Effector memory CD4-positive, alpha-beta T cell (primary cell): Measurements from ENCODE around the gene KTN1.

Source experiments
- DNase-seq, 3 donors: peaks; one replicate each; pipeline ENCODE4 v3.0.0-alpha.2; 2020
- H3K27ac ChIP-seq: 2 replicates; pipeline ENCODE4 v1.7.0; 2013; ENCODE audit warnings: mild to moderate bottlenecking, low read length, moderate library complexity; ENCODE audit not compliant: insufficient read depth, poor library complexity, severe bottlenecking
- H3K27me3 ChIP-seq: replicated peaks from 2 replicates; pipeline ENCODE4 v1.7.0; 2013; ENCODE audit warnings: mild to moderate bottlenecking, low read length; ENCODE audit not compliant: insufficient read depth, control insufficient read depth, poor library complexity, severe bottlenecking
- H3K36me3 ChIP-seq: 2 replicates; pipeline ENCODE4 v1.7.0; 2013; ENCODE audit warnings: mild to moderate bottlenecking, low read length, moderate library complexity; ENCODE audit not compliant: control insufficient read depth, insufficient read depth
- H3K4me1 ChIP-seq: 2 replicates; pipeline ENCODE4 v1.7.0; 2013; ENCODE audit warnings: low read length, mild to moderate bottlenecking; ENCODE audit not compliant: control insufficient read depth, insufficient read depth, poor library complexity, severe bottlenecking
- H3K4me3 ChIP-seq: 2 replicates; pipeline ENCODE4 v1.7.0; 2013; ENCODE audit warnings: low read length, low read depth, mild to moderate bottlenecking; ENCODE audit not compliant: insufficient read depth, poor library complexity, severe bottlenecking
- H3K9me3 ChIP-seq: 2 replicates; pipeline ENCODE4 v1.7.0; 2013; ENCODE audit warnings: mild to moderate bottlenecking, low read length, moderate library complexity; ENCODE audit not compliant: control insufficient read depth

KTN1 gene

GRCh38 chr14:55661029-55661428, 81.0 kb downstream of the KTN1 start:
- Histone ChIP-seq H3K36me3 (peaks cover 20% of the 10 kb centered on the region), H3K4me3 (no peak overlapping the region), H3K27ac (no peak overlapping the region), H3K27me3 (no peaks in the 10 kb centered on the region), H3K4me1 (no peaks in the 10 kb centered on the region), H3K9me3 (no peaks in the 10 kb centered on the region)
- no peak for DNase-seq

- Histone ChIP-seq H3K4me3 (no peak overlapping the region), H3K36me3 (peaks cover 10% of the 10 kb centered on the region), H3K4me1 (no peaks in the 10 kb centered on the region), H3K9me3 (no peaks in the 10 kb centered on the region), H3K27ac (no peak overlapping the region), H3K27me3 (no peaks in the 10 kb centered on the region)
- DNase-seq, result no peak
Measured at GRCh38 chr14:55662752-55663151, 82.7 kb downstream of the KTN1 start.

- H3K36me3 ChIP-seq, result peaks cover 9% of the 10 kb centered on the region
- no peak for DNase-seq
- no peak overlapping the region for H3K4me3 ChIP-seq
- H3K9me3 ChIP-seq, result no peaks in the 10 kb centered on the region
- H3K27me3 ChIP-seq, result no peaks in the 10 kb centered on the region
- H3K27ac ChIP-seq, result no peak overlapping the region
- H3K4me1 ChIP-seq, result no peaks in the 10 kb centered on the region
Measured at GRCh38 chr14:55665067-55665675, 85.2 kb downstream of the KTN1 start.

GRCh38 chr14:55667801-55668200, 87.8 kb downstream of the KTN1 start:
- Histone ChIP-seq H3K27ac (no peak overlapping the region), H3K4me1 (no peaks in the 10 kb centered on the region), H3K27me3 (no peaks in the 10 kb centered on the region), H3K4me3 (no peak overlapping the region), H3K36me3 (peaks cover 28% of the 10 kb centered on the region), H3K9me3 (no peaks in the 10 kb centered on the region)
- no peak for DNase-seq

- Histone ChIP-seq H3K9me3 (no peaks in the 10 kb centered on the region), H3K4me3 (no peak overlapping the region), H3K36me3 (peaks cover 56% of the 10 kb centered on the region), H3K27ac (no peak overlapping the region), H3K27me3 (no peaks in the 10 kb centered on the region), H3K4me1 (no peaks in the 10 kb centered on the region)
- no peak for DNase-seq
Measured at GRCh38 chr14:55671641-55672040, 91.6 kb downstream of the KTN1 start.

- Histone ChIP-seq H3K4me3 (no peak overlapping the region), H3K27ac (no peak overlapping the region), H3K9me3 (no peaks in the 10 kb centered on the region), H3K27me3 (no peaks in the 10 kb centered on the region), H3K4me1 (no peaks in the 10 kb centered on the region), H3K36me3 (peaks cover 56% of the 10 kb centered on the region)
- DNase-seq, result no peak
Measured at GRCh38 chr14:55673048-55673447, 93.0 kb downstream of the KTN1 start.

- H3K4me1 ChIP-seq, result no peaks in the 10 kb centered on the region
- no peak for DNase-seq
- no peaks in the 10 kb centered on the region for H3K27me3 ChIP-seq
- H3K4me3 ChIP-seq, result no peak overlapping the region
- no peak overlapping the region for H3K27ac ChIP-seq
- H3K36me3 ChIP-seq, result peaks cover 55% of the 10 kb centered on the region
- H3K9me3 ChIP-seq, result no peaks in the 10 kb centered on the region
Measured at GRCh38 chr14:55681096-55681495, 101.1 kb downstream of the KTN1 start.

GRCh38 chr14:55684956-55685584, 105.1 kb downstream of the KTN1 start:
- Histone ChIP-seq H3K36me3 (peaks cover 36% of the 10 kb centered on the region), H3K4me1 (no peaks in the 10 kb centered on the region), H3K4me3 (no peak overlapping the region), H3K27me3 (no peaks in the 10 kb centered on the region), H3K27ac (no peak overlapping the region), H3K9me3 (no peaks in the 10 kb centered on the region)
- no peak for DNase-seq

GRCh38 chr14:55686713-55687112, 106.7 kb downstream of the KTN1 start:
- Histone ChIP-seq H3K27ac (no peak overlapping the region), H3K36me3 (peaks cover 20% of the 10 kb centered on the region), H3K9me3 (no peaks in the 10 kb centered on the region), H3K27me3 (no peaks in the 10 kb centered on the region), H3K4me3 (no peak overlapping the region), H3K4me1 (no peaks in the 10 kb centered on the region)
- no peak for DNase-seq

GRCh38 chr14:55688566-55688965, 108.6 kb downstream of the KTN1 start:
- Histone ChIP-seq H3K4me1 (no peaks in the 10 kb centered on the region), H3K36me3 (peaks cover 9% of the 10 kb centered on the region), H3K4me3 (no peak overlapping the region), H3K9me3 (no peaks in the 10 kb centered on the region), H3K27me3 (no peaks in the 10 kb centered on the region), H3K27ac (no peak overlapping the region)
- no peak for DNase-seq
